K562 (cell line): ENCODE results near the gene RAB31. TPM values are rescaled to one million over a fixed set of nuclear protein-coding genes. Genes with fewer than 3 reads are reported as not detected.

Experiments used
- BRCA1 ChIP-seq, 2 experiments: fragments of 450-650 bp in 1 of 2; sonication (generic) in 1 of 2; formaldehyde crosslinking in 1 of 2; IDR thresholded peaks; 2 replicates each; pipeline versions ENCODE4 v1.5.0 to v1.6.1; 2017 to 2020; ENCODE audit warnings: mild to moderate bottlenecking in 1 of 2, missing genetic modification reagents in 1 of 2
- CLOCK ChIP-seq: fragments of 250-450 bp; sonication (Bioruptor Pico); IDR thresholded peaks from 2 replicates; pipeline ENCODE4 v1.4.0; 2020; ENCODE audit warnings: mild to moderate bottlenecking, moderate library complexity, borderline replicate concordance
- DACH1 ChIP-seq: fragments of 450-650 bp; IDR thresholded peaks from 2 replicates; pipeline ENCODE4 v1.6.1; 2018; ENCODE audit not compliant: partially characterized antibody
- DIDO1 ChIP-seq: fragments of 450-650 bp; IDR thresholded peaks from 2 replicates; pipeline ENCODE4 v1.6.1; 2016; ENCODE audit warnings: low read depth, missing biosample characterization, missing genetic modification characterization
- ESRRA ChIP-seq: fragments of 450-650 bp; IDR thresholded peaks from 2 replicates; pipeline ENCODE4 v1.6.1; 2014; ENCODE audit warnings: low read depth, mild to moderate bottlenecking, moderate library complexity, borderline replicate concordance
- EZH2 ChIP-seq: IDR thresholded peaks from 2 replicates; pipeline ENCODE4 v1.6.1; 2012; ENCODE audit warnings: low read depth, mild to moderate bottlenecking, inconsistent platforms, low read length, borderline replicate concordance
- GABPA ChIP-seq: fragments of 200-800 bp; sonication (Bioruptor generic); conservative IDR thresholded peaks from 2 replicates; pipeline ENCODE4 v1.6.1; 2016; ENCODE audit warnings: low read depth, missing genetic modification characterization, missing compliant biosample characterization
- GATA2 ChIP-seq: sonication (generic); formaldehyde crosslinking; IDR thresholded peaks from 2 replicates; pipeline ENCODE4 v1.4.0; 2020; ENCODE audit warnings: mild to moderate bottlenecking, missing genetic modification reagents
- MAFF ChIP-seq: IDR thresholded peaks from 2 replicates; pipeline ENCODE4 v1.6.1; 2012; ENCODE audit warnings: low read length, improper control_type of control experiment
- NCOA2 ChIP-seq, 2 experiments: fragments of 450-650 bp; IDR thresholded peaks; 2 replicates each; pipeline ENCODE4 v1.6.1; 2018; ENCODE audit warnings: mild to moderate bottlenecking in 2 of 2, moderate library complexity in 1 of 2; ENCODE audit not compliant: partially characterized antibody in 2 of 2
- PPARD ChIP-seq: fragments of 250-450 bp; sonication (Bioruptor Pico); IDR thresholded peaks from 2 replicates; pipeline ENCODE4 v1.8.0; 2022; ENCODE audit warnings: inconsistent platforms, mild to moderate bottlenecking, moderate library complexity
- PYGO2 ChIP-seq: fragments of 450-650 bp; IDR thresholded peaks from 2 replicates; pipeline ENCODE4 v1.6.1; 2016; ENCODE audit warnings: mild to moderate bottlenecking, missing genetic modification characterization, moderate library complexity, missing compliant biosample characterization
- SMAD2 ChIP-seq: fragments of 150-350 bp; IDR thresholded peaks from 2 replicates; pipeline ENCODE4 v1.6.1; 2014; ENCODE audit warnings: low read depth, mild to moderate bottlenecking, low read length
- THRA ChIP-seq: fragments of 450-650 bp; IDR thresholded peaks from 2 replicates; pipeline ENCODE4 v1.6.1; 2017; ENCODE audit warnings: mild to moderate bottlenecking, moderate library complexity
- TSC22D4 ChIP-seq: fragments of 450-650 bp; IDR thresholded peaks from 2 replicates; pipeline ENCODE4 v1.6.1; 2016; ENCODE audit warnings: missing genetic modification characterization, missing biosample characterization, control low read depth
- ZFP1 ChIP-seq: fragments of 450-650 bp; formaldehyde crosslinking; IDR thresholded peaks from 2 replicates; pipeline ENCODE4 v1.4.0; 2020; ENCODE audit warnings: mild to moderate bottlenecking, mixed read lengths
- ZNF140 ChIP-seq: fragments of 250-450 bp; sonication (Bioruptor Pico); IDR thresholded peaks from 2 replicates; pipeline ENCODE4 v1.8.0; 2021; ENCODE audit warnings: moderate library complexity, mild to moderate bottlenecking, inconsistent platforms
- ZNF175 ChIP-seq: fragments of 200-800 bp; sonication (Bioruptor generic); IDR thresholded peaks from 2 replicates; pipeline ENCODE4 v1.6.1; 2016; ENCODE audit warnings: low read depth, mild to moderate bottlenecking, missing genetic modification characterization, missing compliant biosample characterization
- ZNF384 ChIP-seq: IDR thresholded peaks from 2 replicates; pipeline ENCODE4 v1.6.1; 2012; ENCODE audit warnings: low read depth, low read length, improper control_type of control experiment
- ZNF589 ChIP-seq: fragments of 200-800 bp; sonication (Bioruptor generic); IDR thresholded peaks from 2 replicates; pipeline ENCODE4 v1.6.1; 2016; ENCODE audit warnings: low read depth, missing genetic modification characterization, missing compliant biosample characterization
- polyA plus RNA-seq, 8 experiments: library from polyadenylated mRNA; depleted of rRNA in 4 of 8; stranded (reverse) in 5 of 8; unstranded in 3 of 8; fragments of >200 nt; fragmentation: Nextera tagmentation in 2 of 8; fragmentation: Illumina TruSeq in 1 of 8; extraction: Ambion mirVana in 2 of 8; extraction: Trizol in 1 of 8; gene quantifications; 2 replicates each; pipeline versions ENCODE4 v1.2.1 to v1.2.3, GENCODE V29; 2011 to 2014; ENCODE audit warnings: inconsistent platforms in 1 of 8, missing spikeins in 1 of 8
- total RNA-seq, 7 experiments: library from RNA; depleted of rRNA in 6 of 7; stranded (reverse); fragments of >200 nt in 6 of 7; fragmentation: Illumina TruSeq in 2 of 7; extraction: Trizol in 2 of 7; gene quantifications; 2 replicates each; pipeline versions ENCODE4 v1.2.1 to v1.2.3, GENCODE V29; 2011 to 2021; ENCODE audit warnings: low replicate concordance in 1 of 7
- TF ChIP-seq, protein P1 (sequence below): fragments of 450-650 bp; IDR thresholded peaks from 2 replicates; pipeline ENCODE4 v1.6.1; 2016; ENCODE audit warnings: mild to moderate bottlenecking

RAB31 gene
- total and polyA plus RNA-seq, 9 of the 15 experiments (the other 6 are each of a cell fraction or from before 2014, with no cell fraction given) = 20.7 to 70.4 (median 41.3) TPM

- TF ChIP-seq EZH2 (peak; percentile 82; the same call in 1 of the 2 replicates), ZNF175 (CRISPR knock-in tag) (peak; percentile 79; the same call in 1 of the 2 replicates), ZFP1 (no peak), GATA2 (peak; percentile 100), ZNF140 (CRISPR knock-in tag) (no peak), BRCA1 (IDR thresholded peaks at IDR 0.05) (no peak), BRCA1 (CRISPR knock-in tag; IDR thresholded peaks at IDR 0.05) (no peak), DIDO1 (no peak), ZNF384 (peak; percentile 83), THRA (no peak), SMAD2 (no peak), DACH1 (no peak), NCOA2 (IDR thresholded peaks at IDR 0.05; ENCODE audit: partially characterized antibody in 2 of 2) (peak; percentile 61 to 81), PYGO2 (tag) (peak; percentile 70), TSC22D4 (tag) (no peak), MAFF (peak; percentile 83), CLOCK (CRISPR knock-in tag) (no peak), ESRRA (peak; percentile 81; the same call in 1 of the 2 replicates), ZNF589 (peak; percentile 94), PPARD (no peak), GABPA (tag) (no peak; the same call in 1 of the 2 replicates)
- TF ChIP-seq, protein P1, sequence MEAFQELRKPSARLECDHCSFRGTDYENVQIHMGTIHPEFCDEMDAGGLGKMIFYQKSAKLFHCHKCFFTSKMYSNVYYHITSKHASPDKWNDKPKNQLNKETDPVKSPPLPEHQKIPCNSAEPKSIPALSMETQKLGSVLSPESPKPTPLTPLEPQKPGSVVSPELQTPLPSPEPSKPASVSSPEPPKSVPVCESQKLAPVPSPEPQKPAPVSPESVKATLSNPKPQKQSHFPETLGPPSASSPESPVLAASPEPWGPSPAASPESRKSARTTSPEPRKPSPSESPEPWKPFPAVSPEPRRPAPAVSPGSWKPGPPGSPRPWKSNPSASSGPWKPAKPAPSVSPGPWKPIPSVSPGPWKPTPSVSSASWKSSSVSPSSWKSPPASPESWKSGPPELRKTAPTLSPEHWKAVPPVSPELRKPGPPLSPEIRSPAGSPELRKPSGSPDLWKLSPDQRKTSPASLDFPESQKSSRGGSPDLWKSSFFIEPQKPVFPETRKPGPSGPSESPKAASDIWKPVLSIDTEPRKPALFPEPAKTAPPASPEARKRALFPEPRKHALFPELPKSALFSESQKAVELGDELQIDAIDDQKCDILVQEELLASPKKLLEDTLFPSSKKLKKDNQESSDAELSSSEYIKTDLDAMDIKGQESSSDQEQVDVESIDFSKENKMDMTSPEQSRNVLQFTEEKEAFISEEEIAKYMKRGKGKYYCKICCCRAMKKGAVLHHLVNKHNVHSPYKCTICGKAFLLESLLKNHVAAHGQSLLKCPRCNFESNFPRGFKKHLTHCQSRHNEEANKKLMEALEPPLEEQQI = peak; percentile 93
Observed at GRCh38 chr18:9803063-9803697, 95.1 kb downstream of the RAB31 start (continued).
